SU-DHL-6 (cell line): Measurements from ENCODE around the gene RTEL1.
"Not testable (repeated sequence)": the region's sequence is repeated elsewhere in the genome, so short reads cannot be mapped to it uniquely, and the experiment has no call there.

Experiments
- H2AFZ ChIP-seq: fragments of 200-600 bp; sonication (generic); 2 replicates; pipeline ENCODE4 v1.6.1; 2014; ENCODE audit warnings: low read depth, mild to moderate bottlenecking, moderate library complexity, mixed read lengths, antibody characterized with exemption, low read length; ENCODE audit not compliant: severe bottlenecking
- H3F3A ChIP-seq: fragments of 200-600 bp; shearing (Covaris generic); 2 replicates; pipeline ENCODE4 v1.6.0; 2016; ENCODE audit warnings: antibody characterized with exemption, mild to moderate bottlenecking; ENCODE audit not compliant: insufficient read depth
- H3K27ac ChIP-seq: fragments of 200-600 bp; sonication (generic); 2 replicates; pipeline ENCODE4 v1.5.1; 2016; ENCODE audit warnings: low read depth, mild to moderate bottlenecking, low read length, moderate library complexity, mixed read lengths
- H3K27me3 ChIP-seq: fragments of 200-600 bp; sonication (generic), shearing (Covaris generic); 2 replicates; pipeline ENCODE4 v1.6.0; 2014; ENCODE audit warnings: mild to moderate bottlenecking, low read length
- H3K36me3 ChIP-seq: fragments of 200-600 bp; sonication (generic); 2 replicates; pipeline ENCODE4 v1.6.1; 2014; ENCODE audit warnings: mild to moderate bottlenecking, low read length, mixed read lengths
- H3K4me2 ChIP-seq: fragments of 300-600, 200-600 bp; shearing (Covaris generic), sonication (generic); 2 replicates; pipeline ENCODE4 v1.6.0; 2014; ENCODE audit warnings: low read length, low read depth, mild to moderate bottlenecking; ENCODE audit not compliant: poor library complexity, severe bottlenecking
- H3K4me3 ChIP-seq: fragments of 200-600 bp; sonication (generic); 2 replicates; pipeline ENCODE4 v1.5.1; 2014; ENCODE audit warnings: antibody characterized with exemption, low read length, mild to moderate bottlenecking, mixed read lengths; ENCODE audit not compliant: insufficient read depth, poor library complexity, severe bottlenecking
- H3K79me2 ChIP-seq: fragments of 200-600 bp; sonication (generic); 2 replicates; pipeline ENCODE4 v1.6.1; 2014; ENCODE audit warnings: mild to moderate bottlenecking, low read length, moderate library complexity; ENCODE audit not compliant: insufficient read depth
- H3K9ac ChIP-seq: fragments of 200-600 bp; sonication (generic); 2 replicates; pipeline ENCODE4 v1.7.0; 2014; ENCODE audit warnings: mild to moderate bottlenecking, low read length
- H3K9me2 ChIP-seq: fragments of 200-600 bp; sonication (generic); replicated peaks from 2 replicates; pipeline ENCODE4 v1.6.1; 2014; ENCODE audit warnings: low read length; ENCODE audit not compliant: insufficient read depth
- H3K9me3 ChIP-seq: fragments of 200-600 bp; sonication (generic); 2 replicates; pipeline ENCODE4 v1.6.1; 2014; ENCODE audit warnings: low read length, mixed read lengths; ENCODE audit not compliant: insufficient read depth
- H4K20me1 ChIP-seq: fragments of 200-600 bp; sonication (generic); 2 replicates; pipeline ENCODE4 v1.6.1; 2014; ENCODE audit warnings: low read depth, mild to moderate bottlenecking, antibody characterized with exemption, low read length, moderate library complexity, mixed read lengths
- CTCF ChIP-seq: fragments of 200-600 bp; sonication (generic); IDR thresholded peaks from one replicate; pipeline ENCODE4 v1.5.1; 2017; ENCODE audit warnings: antibody characterized with exemption, mild to moderate bottlenecking, low read length, moderate library complexity; ENCODE audit not compliant: insufficient read depth, poor library complexity, severe bottlenecking
- EZH2phosphoT487 ChIP-seq: fragments of 200-600 bp; sonication (generic), shearing (Covaris generic); conservative IDR thresholded peaks from 2 replicates; pipeline ENCODE4 v1.6.1; 2018; ENCODE audit warnings: mild to moderate bottlenecking, antibody characterized with exemption, low read length, moderate library complexity, mixed read lengths

RTEL1 gene

GRCh38 chr20:63639093-63639975, 18.8 kb upstream of the RTEL1 start:
- no peak overlapping the region for H2AFZ ChIP-seq
- H3K27ac ChIP-seq = no peak overlapping the region
- H3K4me3 ChIP-seq = no peak overlapping the region
- no peaks in the 10 kb centered on the region for H3K9me3 ChIP-seq
- H3K79me2 ChIP-seq = no peaks in the 10 kb centered on the region
- H3F3A ChIP-seq = no peaks in the 10 kb centered on the region
- H3K9me2 ChIP-seq = no peaks in the 10 kb centered on the region
- H3K9ac ChIP-seq = no peak overlapping the region
- no peaks in the 10 kb centered on the region for H3K36me3 ChIP-seq
- no peak for TF ChIP-seq CTCF
- no peak for TF ChIP-seq EZH2phosphoT487
- no peak overlapping the region for H3K4me2 ChIP-seq
- no peaks in the 10 kb centered on the region for H4K20me1 ChIP-seq
- H3K27me3 ChIP-seq = no peaks in the 10 kb centered on the region

GRCh38 chr20:63640086-63640485, 18.0 kb upstream of the RTEL1 start:
- Histone ChIP-seq H3K9ac (no peak overlapping the region), H3K27ac (no peak overlapping the region), H3K36me3 (no peaks in the 10 kb centered on the region), H3K79me2 (no peaks in the 10 kb centered on the region), H3K4me3 (no peak overlapping the region), H2AFZ (no peak overlapping the region), H3K9me3 (no peaks in the 10 kb centered on the region), H3K4me2 (no peak overlapping the region), H3K9me2 (no peaks in the 10 kb centered on the region), H4K20me1 (no peaks in the 10 kb centered on the region), H3K27me3 (no peaks in the 10 kb centered on the region), H3F3A (no peaks in the 10 kb centered on the region)
- TF ChIP-seq EZH2phosphoT487 (no peak), CTCF (no peak)

GRCh38 chr20:63640686-63641085, 17.4 kb upstream of the RTEL1 start:
- H3K36me3 ChIP-seq, H3K4me3 ChIP-seq, H3K9ac ChIP-seq, H3K9me2 ChIP-seq, H2AFZ ChIP-seq, H3K27me3 ChIP-seq, H3K9me3 ChIP-seq, H4K20me1 ChIP-seq, H3F3A ChIP-seq, H3K4me2 ChIP-seq, H3K27ac ChIP-seq, H3K79me2 ChIP-seq: not testable (repeated sequence)

GRCh38 chr20:63641146-63641791, 16.8 kb upstream of the RTEL1 start:
- no peak overlapping the region for H2AFZ ChIP-seq

More at GRCh38 chr20:63641146-63641791, 16.8 kb upstream of the RTEL1 start:
- no peak for TF ChIP-seq CTCF
- TF ChIP-seq EZH2phosphoT487 = no peak
- peak overlapping the region; percentile 38 for H3K4me2 ChIP-seq
- no peaks in the 10 kb centered on the region for H3F3A ChIP-seq
- H3K36me3 ChIP-seq = no peaks in the 10 kb centered on the region
- no peak overlapping the region for H3K27ac ChIP-seq
- no peaks in the 10 kb centered on the region for H3K9me3 ChIP-seq
- H3K4me3 ChIP-seq = peak overlapping the region; percentile 39
- H4K20me1 ChIP-seq = no peaks in the 10 kb centered on the region
- no peaks in the 10 kb centered on the region for H3K27me3 ChIP-seq
- no peaks in the 10 kb centered on the region for H3K79me2 ChIP-seq
- no peaks in the 10 kb centered on the region for H3K9me2 ChIP-seq
- no peak overlapping the region for H3K9ac ChIP-seq
